Suprapubic skin (tissue), 4 donors: ENCODE measurements around the gene CCDC88C. TPM values are rescaled to one million over a fixed set of nuclear protein-coding genes. Genes with fewer than 3 reads are reported as not detected.

Experiments
- DNase-seq, 2 donors: peaks; one replicate each; pipeline ENCODE4 v3.0.0-alpha.2; 2019; ENCODE audit warnings: low spot score in 2 of 2
- H3K27ac ChIP-seq: fragments of 200-600 bp; sonication (generic); one replicate; pipeline ENCODE4 v1.5.1; 2019
- H3K27me3 ChIP-seq: fragments of 200-600 bp; sonication (generic); one replicate; pipeline ENCODE4 v1.5.1; 2019
- H3K36me3 ChIP-seq: fragments of 200-600 bp; sonication (generic); one replicate; pipeline ENCODE4 v1.5.1; 2019
- H3K4me1 ChIP-seq: fragments of 200-600 bp; sonication (generic); one replicate; pipeline ENCODE4 v1.5.1; 2019
- H3K4me3 ChIP-seq: fragments of 200-600 bp; sonication (generic); one replicate; pipeline ENCODE4 v1.5.1; 2019; ENCODE audit warnings: mild to moderate bottlenecking
- H3K9me3 ChIP-seq: fragments of 200-600 bp; sonication (generic); one replicate; pipeline ENCODE4 v1.5.1; 2019
- EP300 ChIP-seq: sonication (generic); formaldehyde crosslinking; IDR thresholded peaks from one replicate; pipeline ENCODE4 v1.6.1; 2017; ENCODE audit warnings: antibody characterized with exemption
- POLR2A ChIP-seq, 2 donors: fragments of 450-650 bp; IDR thresholded peaks; one replicate each; pipeline ENCODE4 v1.6.1; 2017; ENCODE audit warnings: antibody characterized with exemption in 2 of 2, mild to moderate bottlenecking in 2 of 2, moderate library complexity in 2 of 2
- POLR2AphosphoS5 ChIP-seq, 3 donors: sonication (generic); formaldehyde crosslinking; IDR thresholded peaks; one replicate each; pipeline ENCODE4 v1.6.1; 2017; ENCODE audit warnings: antibody characterized with exemption in 3 of 3
- WGBS: methylation state at CpG from one replicate; pipeline ENCODE4 v1.1.5; 2018; 5-methylcytosine and 5-hydroxymethylcytosine counted together
- total RNA-seq, 4 donors: library from RNA; depleted of rRNA; stranded (reverse); fragments of >200 nt; gene quantifications; one replicate each; pipeline ENCODE4 v1.1.0, GENCODE V29; 2016
- TF ChIP-seq, protein P1 (sequence below), 2 donors: fragments of 200-600 bp in 1 of 2; fragments of 450-650 bp in 1 of 2; sonication (generic) in 1 of 2; IDR thresholded peaks; one replicate each; pipeline ENCODE4 v1.5.1; 2016 to 2019; ENCODE audit warnings: antibody characterized with exemption in 2 of 2, mild to moderate bottlenecking in 1 of 2, moderate library complexity in 1 of 2

CCDC88C gene
- total RNA-seq, 4 donors from 2014 or later = 16.6 to 25.0 (median 22.8) TPM

DNA sequence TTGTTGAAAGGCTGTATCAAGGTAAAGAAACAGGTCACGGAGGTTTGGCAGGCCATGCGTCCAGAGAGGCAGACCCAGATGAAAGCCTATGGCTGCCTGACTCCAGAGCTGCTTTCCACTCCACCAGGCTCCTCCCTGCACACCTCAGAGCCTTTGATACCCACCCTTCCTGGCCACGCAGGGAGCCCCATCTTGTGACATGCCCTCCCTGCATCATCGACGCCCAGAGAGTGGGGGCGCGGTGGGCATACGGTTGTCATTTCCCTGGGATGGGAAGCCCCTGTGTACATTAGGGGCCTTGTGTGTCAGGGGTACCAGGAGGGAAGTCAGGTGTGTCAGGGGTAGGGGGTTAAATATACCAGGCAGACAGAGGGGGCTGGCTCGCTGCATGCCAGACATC is 142.8 kb downstream of the CCDC88C start:
- TF ChIP-seq POLR2A (IDR thresholded peaks at IDR 0.05) = no peak
- no peak for TF ChIP-seq EP300
- TF ChIP-seq, protein P1, sequence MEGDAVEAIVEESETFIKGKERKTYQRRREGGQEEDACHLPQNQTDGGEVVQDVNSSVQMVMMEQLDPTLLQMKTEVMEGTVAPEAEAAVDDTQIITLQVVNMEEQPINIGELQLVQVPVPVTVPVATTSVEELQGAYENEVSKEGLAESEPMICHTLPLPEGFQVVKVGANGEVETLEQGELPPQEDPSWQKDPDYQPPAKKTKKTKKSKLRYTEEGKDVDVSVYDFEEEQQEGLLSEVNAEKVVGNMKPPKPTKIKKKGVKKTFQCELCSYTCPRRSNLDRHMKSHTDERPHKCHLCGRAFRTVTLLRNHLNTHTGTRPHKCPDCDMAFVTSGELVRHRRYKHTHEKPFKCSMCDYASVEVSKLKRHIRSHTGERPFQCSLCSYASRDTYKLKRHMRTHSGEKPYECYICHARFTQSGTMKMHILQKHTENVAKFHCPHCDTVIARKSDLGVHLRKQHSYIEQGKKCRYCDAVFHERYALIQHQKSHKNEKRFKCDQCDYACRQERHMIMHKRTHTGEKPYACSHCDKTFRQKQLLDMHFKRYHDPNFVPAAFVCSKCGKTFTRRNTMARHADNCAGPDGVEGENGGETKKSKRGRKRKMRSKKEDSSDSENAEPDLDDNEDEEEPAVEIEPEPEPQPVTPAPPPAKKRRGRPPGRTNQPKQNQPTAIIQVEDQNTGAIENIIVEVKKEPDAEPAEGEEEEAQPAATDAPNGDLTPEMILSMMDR (IDR thresholded peaks at IDR 0.05) = no peak
- TF ChIP-seq POLR2AphosphoS5 (IDR thresholded peaks at IDR 0.05) = no peak
- Histone ChIP-seq H3K36me3 (peaks cover 17% of the 10 kb centered on the region), H3K4me1 (peaks cover 1% of the 10 kb centered on the region), H3K27me3 (no peaks in the 10 kb centered on the region), H3K4me3 (no peak overlapping the region), H3K9me3 (no peaks in the 10 kb centered on the region), H3K27ac (no peak overlapping the region)
- DNase-seq = no peak
- WGBS = 98% methylated on average over 9 of the region's 9 CpGs

DNA sequence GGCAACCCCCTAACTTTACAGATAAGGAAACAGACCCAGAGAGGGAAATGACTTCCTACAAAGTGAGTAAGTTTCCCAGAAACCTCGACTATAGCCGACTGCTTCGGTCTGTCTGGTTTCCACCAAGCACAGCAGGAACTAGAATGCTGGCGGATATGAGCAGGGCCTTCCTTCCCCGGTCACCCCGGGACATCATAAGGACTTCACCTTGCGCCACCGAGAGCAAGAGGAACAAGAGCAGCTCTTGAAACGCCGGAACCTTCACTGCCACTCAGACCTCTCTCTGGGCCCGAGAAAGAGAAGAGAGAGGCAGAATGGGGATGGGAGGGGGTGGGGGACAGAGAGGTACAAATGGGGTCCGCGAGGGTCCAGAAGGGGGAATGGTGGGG is 143.7 kb downstream of the CCDC88C start:
- Histone ChIP-seq H3K27ac (no peak overlapping the region), H3K4me3 (no peak overlapping the region), H3K36me3 (peaks cover 17% of the 10 kb centered on the region), H3K27me3 (no peaks in the 10 kb centered on the region), H3K9me3 (no peaks in the 10 kb centered on the region), H3K4me1 (peaks cover 11% of the 10 kb centered on the region)
- TF ChIP-seq POLR2A (IDR thresholded peaks at IDR 0.05) (no peak), EP300 (no peak), POLR2AphosphoS5 (IDR thresholded peaks at IDR 0.05) (no peak)
- TF ChIP-seq, protein P1 (IDR thresholded peaks at IDR 0.05) = no peak
- WGBS = 94% methylated on average over 13 of the region's 13 CpGs
- DNase-seq = no peak

DNA sequence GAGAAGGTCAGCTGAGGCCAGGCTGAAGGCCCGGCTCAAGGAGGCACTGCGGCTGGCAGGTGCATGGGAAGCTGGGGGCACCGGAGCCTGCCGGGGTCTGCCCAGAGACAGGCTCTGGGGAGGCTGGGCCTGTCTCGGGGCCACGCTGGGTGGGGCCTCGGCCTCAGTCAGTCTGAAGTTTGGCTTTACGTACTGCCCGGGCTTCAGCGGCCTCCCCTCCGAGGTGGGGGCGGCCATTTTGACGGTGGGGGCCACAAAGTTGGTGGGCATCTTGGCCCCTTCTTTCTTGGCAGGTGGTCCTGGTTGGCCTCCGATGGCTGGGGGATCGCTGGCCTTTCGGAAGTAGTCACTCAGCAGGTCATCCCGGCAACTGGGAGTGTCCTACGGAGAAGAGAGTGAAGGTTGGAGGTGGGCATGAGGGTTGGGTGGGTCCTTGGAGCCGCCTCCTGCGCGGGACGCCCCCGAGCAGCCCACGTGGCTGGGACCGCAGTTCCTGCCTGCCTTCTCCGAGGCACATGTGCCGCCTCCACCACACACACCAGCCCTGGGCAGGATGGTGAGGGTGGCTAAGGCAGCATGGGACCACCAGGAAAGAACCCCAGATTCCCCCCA is 144.2 kb downstream of the CCDC88C start:
- TF ChIP-seq, protein P1 (IDR thresholded peaks at IDR 0.05) = no peak
- TF ChIP-seq POLR2AphosphoS5 (IDR thresholded peaks at IDR 0.05) (no peak), POLR2A (IDR thresholded peaks at IDR 0.05) (no peak), EP300 (no peak)
- DNase-seq = no peak
- no peak overlapping the region for H3K4me3 ChIP-seq
- peaks cover 16% of the 10 kb centered on the region for H3K36me3 ChIP-seq
- peaks cover 11% of the 10 kb centered on the region for H3K4me1 ChIP-seq
- H3K27ac ChIP-seq = no peak overlapping the region
- H3K9me3 ChIP-seq = no peaks in the 10 kb centered on the region
- WGBS = 98% methylated on average over 13 of the region's 27 CpGs
- no peaks in the 10 kb centered on the region for H3K27me3 ChIP-seq

DNA sequence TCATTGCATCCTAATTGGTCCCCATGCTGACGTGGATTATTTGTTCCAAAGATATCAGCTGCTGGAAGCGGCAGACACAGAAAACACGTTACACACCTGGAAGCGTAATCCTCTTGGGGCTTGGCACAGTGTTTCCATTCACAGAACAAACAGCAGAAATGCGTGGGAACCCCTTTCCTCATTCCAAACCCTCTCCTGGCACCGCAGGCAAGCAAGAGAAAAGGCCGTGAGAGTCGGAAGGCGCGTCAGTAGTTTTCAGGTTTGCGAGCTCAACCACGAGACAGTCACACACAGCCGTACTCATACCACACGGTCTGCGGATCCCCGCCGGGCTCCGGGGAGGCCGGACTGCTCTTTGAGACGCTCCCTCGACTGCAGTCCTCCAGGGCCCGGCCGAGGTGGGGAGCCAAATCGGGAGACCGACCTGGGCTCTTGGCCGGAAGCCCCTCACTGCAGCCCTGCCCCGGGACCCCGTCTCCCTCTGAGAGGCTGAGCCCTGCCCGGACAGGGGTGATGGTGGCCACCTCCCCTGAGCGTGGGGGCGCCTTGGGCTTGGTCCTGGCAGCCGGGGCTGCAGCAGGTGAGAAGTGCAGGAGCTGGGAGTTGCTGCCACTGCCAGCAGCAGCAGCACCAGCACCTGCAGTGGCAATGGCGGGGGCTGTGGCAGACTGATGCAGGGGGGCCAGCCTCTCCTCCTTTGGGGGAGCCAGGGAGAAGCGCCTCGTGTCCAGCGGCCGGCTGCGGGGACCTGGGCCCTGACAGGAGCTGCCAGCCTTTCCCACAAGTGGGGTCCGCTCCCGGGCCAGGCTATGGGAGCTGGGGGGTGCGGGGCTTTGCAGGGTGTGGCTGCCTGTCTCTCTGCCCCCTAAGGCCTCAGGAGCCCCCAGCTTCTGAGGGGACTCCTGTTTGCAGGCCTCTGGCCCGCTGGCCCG is 145.0 kb downstream of the CCDC88C start:
- Histone ChIP-seq H3K4me1 (peaks cover 11% of the 10 kb centered on the region), H3K27me3 (no peaks in the 10 kb centered on the region), H3K9me3 (no peaks in the 10 kb centered on the region), H3K4me3 (no peak overlapping the region), H3K36me3 (peaks cover 9% of the 10 kb centered on the region), H3K27ac (no peak overlapping the region)
- 91% methylated on average over 30 of the region's 43 CpGs for WGBS
- no peak for DNase-seq
- TF ChIP-seq POLR2AphosphoS5 (IDR thresholded peaks at IDR 0.05) = no peak

DNA sequence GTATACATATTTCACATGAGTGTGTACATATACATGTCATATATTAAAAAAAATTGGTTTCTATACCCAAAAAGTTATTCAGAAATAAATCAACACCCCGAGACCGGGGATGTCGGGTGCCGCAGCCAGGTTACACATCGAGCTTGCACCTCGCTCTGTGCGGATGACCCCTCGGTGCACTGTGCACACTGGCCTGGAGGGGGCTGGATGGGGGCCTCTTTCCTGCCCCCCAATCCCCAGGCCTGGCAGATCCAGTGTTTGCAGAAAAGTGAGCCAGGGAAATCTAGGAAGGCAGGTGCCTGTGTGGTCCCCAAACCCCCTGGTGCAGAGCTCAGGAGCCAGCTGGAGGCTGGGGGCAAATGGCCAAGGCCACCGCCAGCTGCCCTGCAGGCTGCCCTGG is 146.0 kb downstream of the CCDC88C start:
- Histone ChIP-seq H3K27ac (no peak overlapping the region), H3K9me3 (no peaks in the 10 kb centered on the region), H3K4me3 (no peak overlapping the region), H3K27me3 (no peaks in the 10 kb centered on the region), H3K36me3 (peaks cover under 1% of the 10 kb centered on the region), H3K4me1 (peaks cover 11% of the 10 kb centered on the region)
- WGBS = 87% methylated on average over 9 of the region's 9 CpGs
- no peak for DNase-seq
- TF ChIP-seq EP300 = no peak
- TF ChIP-seq POLR2AphosphoS5 (IDR thresholded peaks at IDR 0.05) = no peak
- no peak for TF ChIP-seq POLR2A (IDR thresholded peaks at IDR 0.05)
- TF ChIP-seq, protein P1 (IDR thresholded peaks at IDR 0.05) = no peak
